Transverse colon (tissue), 4 donors: Measurements from ENCODE around the gene MOB2. TPM values are rescaled to one million over a fixed set of nuclear protein-coding genes. Genes with fewer than 3 reads are reported as not detected.

ENCODE experiments used
- DNase-seq: peaks from one replicate; pipeline ENCODE4 v3.0.0-alpha.2; 2019
- H3K27ac ChIP-seq, 4 donors: fragments of 200-600 bp; sonication (generic); 2 replicates each; pipeline ENCODE4 v1.5.1; 2016 to 2018; ENCODE audit warnings: inconsistent platforms in 4 of 4
- H3K27me3 ChIP-seq: fragments of 200-600 bp; sonication (generic); 2 replicates; pipeline ENCODE4 v1.5.1; 2017; ENCODE audit warnings: inconsistent platforms
- H3K36me3 ChIP-seq, 4 donors: fragments of 200-600 bp; sonication (generic); 2 replicates each; pipeline ENCODE4 v1.5.1; 2017 to 2019; ENCODE audit warnings: inconsistent platforms in 4 of 4
- H3K4me1 ChIP-seq, 4 donors: fragments of 200-600 bp; sonication (generic); 2 replicates each; pipeline ENCODE4 v1.5.1; 2017 to 2020; ENCODE audit warnings: inconsistent platforms in 4 of 4
- H3K4me3 ChIP-seq, 4 donors: fragments of 200-600 bp; sonication (generic); 1 replicate in 1 of 4; 2 replicates in 3 of 4; pipeline versions ENCODE4 v1.5.1 to v1.6.1; 2017 to 2019; ENCODE audit warnings: inconsistent platforms in 4 of 4
- H3K9me3 ChIP-seq, 2 donors: fragments of 200-600 bp; sonication (generic); 2 replicates each; pipeline ENCODE4 v1.5.1; 2017 to 2019; ENCODE audit warnings: inconsistent platforms in 2 of 2
- EP300 ChIP-seq: sonication (generic); formaldehyde crosslinking; IDR thresholded peaks from one replicate; pipeline ENCODE4 v1.6.1; 2017; ENCODE audit warnings: antibody characterized with exemption, low read depth
- POLR2A ChIP-seq: fragments of 450-650 bp; IDR thresholded peaks from one replicate; pipeline ENCODE4 v1.6.1; 2016; ENCODE audit warnings: antibody characterized with exemption, mild to moderate bottlenecking, moderate library complexity
- POLR2AphosphoS5 ChIP-seq, 3 donors: sonication (generic); formaldehyde crosslinking; IDR thresholded peaks; one replicate each; pipeline ENCODE4 v1.6.1; 2016; ENCODE audit warnings: antibody characterized with exemption in 3 of 3
- WGBS, 2 donors: methylation state at CpG; one replicate each; pipeline ENCODE4 v1.1.5; 2018; ENCODE audit warnings: low coverage in 1 of 2; 5-methylcytosine and 5-hydroxymethylcytosine counted together
- in situ Hi-C, 4 donors: fragments of 200-750 bp; cut with MboI; loops; one replicate each; pipeline versions ENCODE4 v1.15.0 to v1.15.1; 2017; ENCODE audit warnings: low sequenced_read_pairs in 3 of 4, low pct_ligation_motif_present in 1 of 4, low pct_unique_long_range_greater_than_20kb in 1 of 4
- intact Hi-C: fragments of 100-400 bp; cut with DNase I; formaldehyde crosslinking; loops from one replicate; pipeline ENCODE4 v1.15.1; 2023; ENCODE audit warnings: low total_unique reads
- total RNA-seq, 4 donors: library from RNA; depleted of rRNA; stranded (reverse); fragments of >200 nt; gene quantifications; one replicate each; pipeline ENCODE4 v1.1.0, GENCODE V29; 2016
- TF ChIP-seq, protein P1 (sequence below), 5 experiments: fragments of 200-600 bp in 3 of 5; fragments of 450-650 bp in 2 of 5; sonication (generic) in 3 of 5; IDR thresholded peaks; 1 replicate in 2 of 5; 2 replicates in 3 of 5; pipeline ENCODE4 v1.5.1; 2016 to 2017; ENCODE audit warnings: antibody characterized with exemption in 5 of 5, inconsistent platforms in 3 of 5, mild to moderate bottlenecking in 2 of 5, moderate library complexity in 1 of 5

MOB2 gene
- total RNA-seq, 4 donors from 2014 or later: 22.8 to 56.7 (median 42.4) TPM

DNA sequence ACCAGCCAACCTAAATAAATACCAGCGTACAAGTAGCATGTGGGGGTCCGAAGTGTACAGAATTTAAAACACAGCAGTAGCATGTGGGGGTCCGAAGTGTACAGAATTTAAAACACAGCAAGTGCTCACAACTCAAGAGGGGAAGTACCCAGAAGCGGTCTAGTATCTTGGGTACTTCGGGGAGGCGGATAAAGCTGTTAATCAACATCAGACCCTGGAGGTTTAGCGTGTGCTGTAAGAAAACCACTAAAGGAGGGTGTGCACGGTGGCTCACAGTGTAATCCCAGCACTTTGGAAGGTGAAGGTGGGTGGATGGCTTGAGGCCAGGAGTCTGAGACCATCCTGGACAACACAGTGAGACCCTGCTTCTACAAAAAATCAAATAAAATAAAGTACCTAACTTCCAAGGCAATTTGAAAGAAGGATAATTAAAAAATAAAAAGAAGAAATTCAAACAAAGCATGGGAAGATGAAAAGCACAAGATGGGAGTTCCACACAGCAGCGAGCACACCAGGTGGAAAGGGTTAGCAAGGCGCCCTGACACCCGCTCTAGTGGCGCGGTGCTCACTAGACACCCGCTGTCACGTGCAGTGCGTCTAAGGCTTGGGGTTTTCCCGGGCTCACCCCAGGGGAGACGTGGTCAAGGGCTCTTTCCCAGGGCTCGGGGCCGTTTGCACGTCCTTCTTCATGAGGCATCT is 35.0 kb upstream of the MOB2 start:
- DNase-seq: peak; percentile 34
- in situ Hi-C loops: loop anchor here in 3 of 4 donors (25.0 kb wide), 3 partner anchors 234 to 634 kb away; partner anchors contain the start of gene MUC5B (in 2 of the 3)
- intact Hi-C loops: no loop called here
- Histone ChIP-seq H3K4me1 (peaks cover 0 to 6% (median 3%) of the 10 kb centered on the region in 4 donors), H3K27me3 (no peaks in the 10 kb centered on the region), H3K9me3 (no peaks in the 10 kb centered on the region), H3K27ac (no peak overlapping the region), H3K36me3 (no peaks in the 10 kb centered on the region), H3K4me3 (no peak overlapping the region)
- 77 to 90% methylated on average over 10 to 21 of the region's 21 CpGs for WGBS, 2 donors
- TF ChIP-seq, protein P1, sequence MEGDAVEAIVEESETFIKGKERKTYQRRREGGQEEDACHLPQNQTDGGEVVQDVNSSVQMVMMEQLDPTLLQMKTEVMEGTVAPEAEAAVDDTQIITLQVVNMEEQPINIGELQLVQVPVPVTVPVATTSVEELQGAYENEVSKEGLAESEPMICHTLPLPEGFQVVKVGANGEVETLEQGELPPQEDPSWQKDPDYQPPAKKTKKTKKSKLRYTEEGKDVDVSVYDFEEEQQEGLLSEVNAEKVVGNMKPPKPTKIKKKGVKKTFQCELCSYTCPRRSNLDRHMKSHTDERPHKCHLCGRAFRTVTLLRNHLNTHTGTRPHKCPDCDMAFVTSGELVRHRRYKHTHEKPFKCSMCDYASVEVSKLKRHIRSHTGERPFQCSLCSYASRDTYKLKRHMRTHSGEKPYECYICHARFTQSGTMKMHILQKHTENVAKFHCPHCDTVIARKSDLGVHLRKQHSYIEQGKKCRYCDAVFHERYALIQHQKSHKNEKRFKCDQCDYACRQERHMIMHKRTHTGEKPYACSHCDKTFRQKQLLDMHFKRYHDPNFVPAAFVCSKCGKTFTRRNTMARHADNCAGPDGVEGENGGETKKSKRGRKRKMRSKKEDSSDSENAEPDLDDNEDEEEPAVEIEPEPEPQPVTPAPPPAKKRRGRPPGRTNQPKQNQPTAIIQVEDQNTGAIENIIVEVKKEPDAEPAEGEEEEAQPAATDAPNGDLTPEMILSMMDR (IDR thresholded peaks at IDR 0.05): no peak

DNA sequence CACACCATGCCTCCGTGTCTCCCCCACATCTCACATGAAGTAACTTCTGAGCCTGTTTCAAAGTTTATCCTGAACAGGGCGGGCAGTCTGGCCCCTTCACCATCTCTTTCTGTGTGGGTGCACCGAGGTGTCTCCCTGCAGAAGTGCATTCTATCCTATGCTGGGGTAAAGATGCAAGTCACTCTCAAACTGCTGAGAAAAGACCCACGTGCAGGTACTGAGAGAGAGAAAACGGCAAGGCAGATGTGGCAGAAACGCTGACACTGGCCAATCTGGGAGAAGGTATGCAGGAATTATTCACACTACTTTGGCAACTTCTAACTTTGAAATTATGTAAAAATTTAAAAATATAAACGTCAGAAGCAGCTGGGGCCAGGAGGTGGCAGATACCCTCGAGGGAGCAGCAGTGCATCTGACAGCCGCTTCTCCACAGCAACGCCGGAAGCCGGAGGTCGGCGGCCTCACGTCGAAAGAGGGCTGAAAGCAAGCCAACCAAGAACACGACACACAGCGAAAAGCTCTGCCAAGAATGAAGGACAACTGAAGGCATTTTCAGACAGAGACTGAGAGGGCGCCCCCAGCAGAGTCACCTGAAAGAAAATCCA is 34.2 kb upstream of the MOB2 start:
- Histone ChIP-seq H3K4me1 (peaks cover 0 to 12% (median 4%) of the 10 kb centered on the region in 4 donors), H3K27me3 (no peaks in the 10 kb centered on the region), H3K27ac (no peak overlapping the region), H3K4me3 (no peak overlapping the region), H3K36me3 (no peaks in the 10 kb centered on the region), H3K9me3 (no peaks in the 10 kb centered on the region)
- no peak for TF ChIP-seq POLR2A
- TF ChIP-seq, protein P1 (IDR thresholded peaks at IDR 0.05): no peak
- 73 to 76% methylated on average over 14 to 19 of the region's 19 CpGs for WGBS, 2 donors
- no peak for DNase-seq
- intact Hi-C loops (no loop called here), in situ Hi-C loops (loop anchor here in 3 of 4 donors (25.0 kb wide), 3 partner anchors 233 to 633 kb away; partner anchors contain the start of gene MUC5B (in 2 of the 3))

DNA sequence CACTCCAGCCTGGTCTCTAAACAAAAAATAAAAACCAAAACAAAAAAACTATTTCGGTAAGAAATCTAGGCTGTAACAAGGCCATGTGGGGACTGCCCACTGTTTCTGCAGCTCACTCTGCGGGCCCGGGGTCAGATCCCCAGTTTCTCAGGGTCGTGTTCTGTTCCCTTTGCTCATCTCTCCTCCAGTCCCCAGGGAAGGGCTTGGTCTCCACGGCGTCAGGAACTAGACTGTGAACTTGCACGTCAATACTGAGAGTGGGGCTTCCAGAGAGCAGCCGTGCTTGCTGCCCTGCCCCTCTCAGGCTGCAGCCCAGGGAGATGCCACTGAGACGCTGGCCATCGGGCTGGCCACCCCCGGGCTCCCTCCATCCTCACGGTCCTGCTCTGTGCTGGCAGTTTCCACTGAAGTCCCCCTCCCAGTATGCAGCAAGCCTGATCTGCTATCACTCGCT is 33.7 kb upstream of the MOB2 start:
- 20 to 86% methylated on average over 1 to 13 of the region's 13 CpGs for WGBS, 2 donors

More for the DNA sequence above, 33.7 kb upstream of the MOB2 start:
- intact Hi-C loops (no loop called here), in situ Hi-C loops (loop anchor here in 3 of 4 donors (25.0 kb wide), 3 partner anchors 233 to 633 kb away; partner anchors contain the start of gene MUC5B (in 2 of the 3))
- Histone ChIP-seq H3K4me1 (peaks cover 0 to 17% (median 9%) of the 10 kb centered on the region in 4 donors), H3K9me3 (no peaks in the 10 kb centered on the region), H3K4me3 (no peak overlapping the region), H3K27me3 (no peaks in the 10 kb centered on the region), H3K27ac (no peak overlapping the region), H3K36me3 (no peaks in the 10 kb centered on the region)
- TF ChIP-seq POLR2AphosphoS5 (IDR thresholded peaks at IDR 0.05): no peak
- no peak for TF ChIP-seq POLR2A
- TF ChIP-seq EP300: no peak
- TF ChIP-seq, protein P1 (IDR thresholded peaks at IDR 0.05): no peak
- DNase-seq: no peak
